Upper lobe of left lung (tissue), 6 donors: Measurements from ENCODE around the gene PLCB1. TPM values are rescaled to one million over a fixed set of nuclear protein-coding genes. Genes with fewer than 3 reads are reported as not detected.

Source experiments
- ATAC-seq, 2 donors: fragments of 200-7000 bp; cut with Tn5 transposase; one replicate each; pipeline ENCODE4 v1.9.1; 2022; ENCODE audit warnings: mild to moderate bottlenecking in 2 of 2, moderate library complexity in 2 of 2; ENCODE audit not compliant: low FRiP score in 2 of 2
- DNase-seq, 2 donors: peaks; one replicate each; pipeline ENCODE4 v3.0.0-alpha.2; 2019 to 2020
- H3K27ac ChIP-seq, 4 donors: fragments of 200-600 bp; sonication (generic); one replicate each; pipeline ENCODE4 v1.5.1; 2016 to 2019
- H3K27me3 ChIP-seq, 4 donors: fragments of 200-600 bp; sonication (generic); one replicate each; pipeline ENCODE4 v1.5.1; 2017 to 2019
- H3K36me3 ChIP-seq, 4 donors: fragments of 200-600 bp; sonication (generic); one replicate each; pipeline ENCODE4 v1.5.1; 2016 to 2019
- H3K4me1 ChIP-seq, 4 donors: fragments of 200-600 bp; sonication (generic); one replicate each; pipeline ENCODE4 v1.5.1; 2018 to 2019
- H3K4me3 ChIP-seq, 4 donors: fragments of 200-600 bp; sonication (generic); one replicate each; pipeline ENCODE4 v1.5.1; 2017 to 2019; ENCODE audit warnings: mild to moderate bottlenecking in 2 of 4, moderate library complexity in 1 of 4
- H3K9me3 ChIP-seq, 4 donors: fragments of 200-600 bp; sonication (generic); one replicate each; pipeline ENCODE4 v1.5.1; 2018 to 2019
- CTCF ChIP-seq, 6 experiments: fragments of 450-650 bp in 4 of 6; fragments of 200-600 bp in 2 of 6; sonication (generic) in 2 of 6; IDR thresholded peaks; one replicate each; pipeline ENCODE4 v1.5.1; 2016 to 2019; ENCODE audit warnings: antibody characterized with exemption in 6 of 6
- EP300 ChIP-seq, 4 donors: sonication (generic); formaldehyde crosslinking; IDR thresholded peaks; one replicate each; pipeline ENCODE4 v1.5.1; 2017; ENCODE audit warnings: antibody characterized with exemption in 4 of 4, control low read depth in 2 of 4
- POLR2A ChIP-seq, 4 donors: fragments of 450-650 bp; IDR thresholded peaks; one replicate each; pipeline ENCODE4 v1.5.1; 2016 to 2017; ENCODE audit warnings: antibody characterized with exemption in 4 of 4, mild to moderate bottlenecking in 2 of 4
- POLR2AphosphoS5 ChIP-seq, 2 donors: sonication (generic); formaldehyde crosslinking; IDR thresholded peaks; one replicate each; pipeline ENCODE4 v1.5.1; 2017; ENCODE audit warnings: antibody characterized with exemption in 2 of 2
- WGBS, 2 donors: methylation state at CpG; one replicate each; pipeline ENCODE4 v1.1.5; 2017 to 2018; 5-methylcytosine and 5-hydroxymethylcytosine counted together
- total RNA-seq, 6 donors: library from RNA; depleted of rRNA in 4 of 6; stranded (reverse); fragments of >200 nt in 4 of 6; gene quantifications; one replicate each; pipeline versions ENCODE4 v1.1.0 to v1.2.1, GENCODE V29; 2016 to 2021
- donor health status: DM: no; HTN: no; CAD: no; lungs with moderate emphysema.
- donor health status: DM: no; HTN: yes; CAD: no; lungs with severe emphysema.

PLCB1 gene
- total RNA-seq, 6 donors from 2014 or later: 4.8 to 26.2 (median 10.7) TPM

DNA sequence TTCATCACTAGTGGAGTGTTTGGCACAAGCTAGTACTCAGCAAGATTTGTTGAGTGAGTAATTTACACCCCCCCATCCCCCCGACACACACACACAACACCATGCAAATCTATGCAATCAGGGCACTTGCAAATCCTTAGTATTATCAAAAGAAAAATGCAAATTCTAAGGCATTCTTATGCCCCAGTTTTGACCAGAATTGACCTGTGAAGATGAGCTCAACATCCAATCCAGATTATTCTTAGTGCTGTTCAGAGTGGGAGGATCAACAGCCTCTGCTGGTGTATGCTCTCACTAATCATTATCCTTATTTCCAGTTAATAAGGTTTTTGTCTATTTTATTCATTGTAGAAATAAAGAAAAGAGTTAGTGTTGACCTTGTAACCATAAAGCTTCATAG, 185.4 kb downstream of the PLCB1 start:
- Histone ChIP-seq H3K4me3 (no peak overlapping the region), H3K36me3 (no peaks in the 10 kb centered on the region), H3K27me3 (no peaks in the 10 kb centered on the region), H3K27ac (no peak overlapping the region), H3K9me3 (no peaks in the 10 kb centered on the region), H3K4me1 (peaks cover 0 to 8% (median 4%) of the 10 kb centered on the region in 4 donors)
- no peak for DNase-seq
- 100% methylated on average over 1 of the region's 1 CpG; no CpG with 5 or more reads in 1 of the 2 donors for WGBS, 2 donors
- ATAC-seq: no peak
- TF ChIP-seq CTCF (IDR thresholded peaks at IDR 0.05): no peak
- no peak for TF ChIP-seq POLR2A (IDR thresholded peaks at IDR 0.05)
- TF ChIP-seq POLR2AphosphoS5 (IDR thresholded peaks at IDR 0.05): no peak
- no peak for TF ChIP-seq EP300 (IDR thresholded peaks at IDR 0.05)

DNA sequence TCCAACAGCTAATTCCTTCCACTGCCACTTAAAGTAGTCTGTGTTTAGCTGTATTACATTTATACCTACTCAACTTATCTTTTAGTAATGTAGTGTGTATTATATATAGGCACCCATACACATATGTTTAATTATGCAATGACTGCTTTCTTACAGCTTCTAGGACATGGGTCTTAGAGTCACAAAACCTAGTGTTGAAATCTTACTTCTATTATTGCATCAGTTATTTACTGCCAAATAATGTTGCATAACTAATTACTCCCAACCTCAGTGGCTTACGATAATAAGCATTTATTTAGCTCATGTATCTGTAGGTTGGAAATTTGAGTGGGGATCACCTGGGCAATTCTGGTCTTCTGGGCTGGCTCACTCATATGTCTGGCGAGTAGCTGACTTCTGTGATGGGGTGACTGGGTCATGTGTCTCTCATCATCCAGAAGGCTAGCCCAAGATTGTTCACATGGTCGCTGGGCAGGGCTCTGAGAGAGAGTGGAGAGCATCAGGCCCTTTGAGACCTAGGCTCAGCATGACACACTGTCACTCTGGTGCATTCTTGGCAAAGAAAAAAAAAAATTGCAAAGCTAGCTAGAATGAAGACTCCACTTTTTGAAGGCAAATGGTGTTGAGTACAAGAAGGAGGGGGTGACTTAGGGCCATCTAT, 187.0 kb downstream of the PLCB1 start:
- DNase-seq (no peak), ATAC-seq (no peak)
- Histone ChIP-seq H3K4me3 (no peak overlapping the region), H3K4me1 (peaks cover 0 to 8% (median 4%) of the 10 kb centered on the region in 4 donors), H3K27ac (no peak overlapping the region), H3K9me3 (no peaks in the 10 kb centered on the region), H3K27me3 (no peaks in the 10 kb centered on the region), H3K36me3 (no peaks in the 10 kb centered on the region)
- 66 to 80% methylated on average over 2 to 3 of the region's 3 CpGs for WGBS, 2 donors
- TF ChIP-seq EP300 (IDR thresholded peaks at IDR 0.05) (no peak), POLR2AphosphoS5 (IDR thresholded peaks at IDR 0.05) (no peak), CTCF (IDR thresholded peaks at IDR 0.05) (no peak), POLR2A (IDR thresholded peaks at IDR 0.05) (no peak)

- no peaks in the 10 kb centered on the region for H3K27me3 ChIP-seq
- TF ChIP-seq POLR2A (IDR thresholded peaks at IDR 0.05) (no peak), POLR2AphosphoS5 (IDR thresholded peaks at IDR 0.05) (no peak), EP300 (IDR thresholded peaks at IDR 0.05) (no peak), CTCF (IDR thresholded peaks at IDR 0.05) (no peak)
- no peak for ATAC-seq
- no peak overlapping the region for H3K4me3 ChIP-seq
- H3K27ac ChIP-seq: no peak overlapping the region
- no peak for DNase-seq
- no peaks in the 10 kb centered on the region for H3K36me3 ChIP-seq
- no peaks in the 10 kb centered on the region for H3K9me3 ChIP-seq
- 50 to 59% methylated on average over 1 of the region's 1 CpG for WGBS, 2 donors
- H3K4me1 ChIP-seq: peaks cover 0 to 8% (median 4%) of the 10 kb centered on the region in 4 donors
These were observed 188.2 kb downstream of the PLCB1 start for GRCh38 chr20:8320306-8320705.

GRCh38 chr20:8321001-8321400, 188.9 kb downstream of the PLCB1 start:
- H3K4me1 ChIP-seq: peaks cover 0 to 5% (median 2%) of the 10 kb centered on the region in 4 donors
- no peak for ATAC-seq
- no peaks in the 10 kb centered on the region for H3K9me3 ChIP-seq
- H3K36me3 ChIP-seq: no peaks in the 10 kb centered on the region
- WGBS, 2 donors: 63 to 73% methylated on average over 4 of the region's 4 CpGs
- H3K4me3 ChIP-seq: no peak overlapping the region
- H3K27me3 ChIP-seq: no peaks in the 10 kb centered on the region
- DNase-seq: no peak
- TF ChIP-seq POLR2A (IDR thresholded peaks at IDR 0.05): no peak
- no peak overlapping the region for H3K27ac ChIP-seq

GRCh38 chr20:8322662-8323217, 190.7 kb downstream of the PLCB1 start:
- no peak overlapping the region for H3K27ac ChIP-seq
- H3K4me1 ChIP-seq: no peaks in the 10 kb centered on the region
- H3K9me3 ChIP-seq: no peaks in the 10 kb centered on the region
- no peak overlapping the region for H3K4me3 ChIP-seq
- ATAC-seq (no peak), DNase-seq (no peak)
- H3K27me3 ChIP-seq: no peaks in the 10 kb centered on the region
- no peak for TF ChIP-seq POLR2AphosphoS5 (IDR thresholded peaks at IDR 0.05)
- 42 to 47% methylated on average over 5 of the region's 5 CpGs for WGBS, 2 donors
- H3K36me3 ChIP-seq: no peaks in the 10 kb centered on the region

GRCh38 chr20:8326191-8326590, 194.1 kb downstream of the PLCB1 start:
- Histone ChIP-seq H3K4me1 (no peaks in the 10 kb centered on the region), H3K27me3 (no peaks in the 10 kb centered on the region), H3K9me3 (no peaks in the 10 kb centered on the region), H3K36me3 (no peaks in the 10 kb centered on the region), H3K4me3 (no peak overlapping the region), H3K27ac (no peak overlapping the region)
- 79 to 81% methylated on average over 3 of the region's 3 CpGs for WGBS, 2 donors
- ATAC-seq: no peak
- no peak for DNase-seq
- TF ChIP-seq EP300 (IDR thresholded peaks at IDR 0.05) (no peak), POLR2A (IDR thresholded peaks at IDR 0.05) (no peak), POLR2AphosphoS5 (IDR thresholded peaks at IDR 0.05) (no peak), CTCF (IDR thresholded peaks at IDR 0.05) (no peak)
